Large intestine (tissue), 3 donors: ENCODE results near the gene CPNE2. TPM values are rescaled to one million over a fixed set of nuclear protein-coding genes. Genes with fewer than 3 reads are reported as not detected.

ENCODE experiments used
- DNase-seq, 2 donors: peaks; one replicate each; pipeline versions ENCODE4 v3.0.0 to v3.0.0-alpha.2; 2013
- H3K27ac ChIP-seq: one replicate; pipeline ENCODE4 v1.5.1; 2013; ENCODE audit warnings: low read length
- H3K27me3 ChIP-seq: 2 replicates; pipeline ENCODE4 v1.6.1; 2013; ENCODE audit warnings: low read length; ENCODE audit not compliant: control insufficient read depth, insufficient read depth
- H3K36me3 ChIP-seq: 2 replicates; pipeline ENCODE4 v1.6.1; 2013; ENCODE audit warnings: low read length; ENCODE audit not compliant: control insufficient read depth, insufficient read depth
- H3K4me1 ChIP-seq: one replicate; pipeline ENCODE4 v1.6.1; 2013; ENCODE audit warnings: low read length; ENCODE audit not compliant: control insufficient read depth, insufficient read depth
- H3K4me3 ChIP-seq: one replicate; pipeline ENCODE4 v1.5.1; 2013; ENCODE audit warnings: low read length
- H3K9me3 ChIP-seq: one replicate; pipeline ENCODE4 v1.6.1; 2013; ENCODE audit warnings: mild to moderate bottlenecking, low read depth, low read length, moderate library complexity; ENCODE audit not compliant: control insufficient read depth
- WGBS: methylation state at CpG from one replicate; pipeline ENCODE4 v1.1.5; 2013; ENCODE audit warnings: low lambda C conversion rate; ENCODE audit not compliant: insufficient coverage; 5-methylcytosine and 5-hydroxymethylcytosine counted together
- polyA plus RNA-seq: library from polyadenylated mRNA; unstranded; fragments of 120-200 nt; gene quantifications from one replicate; pipeline ENCODE4 v1.2.1, GENCODE V29; 2013

The CPNE2 gene
- polyA plus RNA-seq, 1 donor: 22.6 TPM

DNA sequence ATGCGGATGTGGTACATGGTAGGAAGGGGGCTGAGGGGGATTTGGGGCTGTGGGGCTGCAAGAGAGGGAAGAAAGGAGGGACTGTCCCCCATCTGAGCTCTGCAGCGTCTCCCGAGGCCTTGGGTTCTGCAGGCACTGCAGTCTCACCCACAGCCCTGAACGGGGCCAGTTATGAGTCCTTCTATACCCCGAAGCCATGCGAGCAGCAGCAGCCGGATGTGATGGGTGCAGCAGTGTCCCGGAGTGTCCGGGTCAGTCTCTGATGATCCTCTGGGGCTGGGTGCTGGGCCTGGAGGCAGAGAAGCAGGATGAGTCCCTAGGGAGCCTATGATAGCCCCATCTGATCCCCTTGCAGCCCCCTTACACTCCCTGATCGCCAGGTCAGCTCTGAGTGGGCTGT, 41.5 kb downstream of the CPNE2 start:
- Histone ChIP-seq H3K36me3 (peaks cover 2% of the 10 kb centered on the region), H3K27me3 (no peaks in the 10 kb centered on the region), H3K9me3 (no peaks in the 10 kb centered on the region), H3K4me1 (peaks cover 34% of the 10 kb centered on the region), H3K4me3 (no peak overlapping the region), H3K27ac (no peak overlapping the region)
- WGBS: no CpG with 5 or more reads among the region's 10 CpGs
- DNase-seq: no peak

DNA sequence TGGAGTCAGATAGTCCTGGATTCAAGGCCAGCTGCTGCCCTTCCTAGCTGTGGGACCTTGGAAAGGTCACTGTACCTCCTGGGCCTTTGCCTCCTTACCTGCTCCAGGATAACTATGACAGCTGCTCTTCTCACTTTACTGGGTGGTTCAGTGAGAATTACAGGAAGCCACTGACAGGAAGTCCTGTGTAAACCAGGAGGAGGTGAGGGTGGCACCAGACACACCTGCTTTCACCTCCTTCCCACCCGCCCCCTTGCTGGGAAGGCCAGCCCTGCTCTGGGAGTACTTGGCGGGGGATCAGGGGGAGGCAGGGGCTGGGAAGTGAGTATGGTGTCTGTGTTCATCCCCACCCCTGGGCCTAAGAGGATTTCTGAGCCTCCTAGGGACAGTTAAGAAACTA, 42.6 kb downstream of the CPNE2 start:
- WGBS: no CpG with 5 or more reads among the region's 2 CpGs
- H3K27me3 ChIP-seq: no peaks in the 10 kb centered on the region
- DNase-seq: peak in 1 of 2 donors; percentile 70
- peaks cover 34% of the 10 kb centered on the region for H3K4me1 ChIP-seq
- peaks cover 2% of the 10 kb centered on the region for H3K36me3 ChIP-seq
- H3K4me3 ChIP-seq: no peak overlapping the region
- peak overlapping the region; percentile 47 for H3K27ac ChIP-seq
- no peaks in the 10 kb centered on the region for H3K9me3 ChIP-seq

DNA sequence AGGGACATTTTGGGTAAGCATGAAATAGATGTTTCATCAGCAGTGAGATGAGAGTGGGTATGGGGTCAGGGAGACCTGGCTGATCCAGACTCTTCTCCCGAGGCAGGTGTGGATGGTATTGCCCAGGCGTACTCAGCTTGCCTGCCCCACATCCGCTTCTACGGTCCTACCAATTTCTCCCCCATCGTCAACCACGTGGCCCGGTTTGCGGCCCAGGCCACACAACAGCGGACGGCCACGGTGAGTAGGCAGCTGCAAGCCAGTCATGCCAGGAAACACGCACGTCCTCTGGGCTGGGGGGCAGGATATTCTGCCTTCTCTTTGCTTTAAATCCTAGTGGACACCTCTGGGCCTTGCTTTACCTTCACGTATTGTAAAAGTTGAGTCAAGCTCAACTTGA, 44.7 kb downstream of the CPNE2 start:
- peaks cover 2% of the 10 kb centered on the region for H3K36me3 ChIP-seq
- no peaks in the 10 kb centered on the region for H3K27me3 ChIP-seq
- no peak for DNase-seq
- H3K27ac ChIP-seq: no peak overlapping the region
- peaks cover 27% of the 10 kb centered on the region for H3K4me1 ChIP-seq
- WGBS: no CpG with 5 or more reads among the region's 14 CpGs
- H3K4me3 ChIP-seq: no peak overlapping the region
- no peaks in the 10 kb centered on the region for H3K9me3 ChIP-seq

DNA sequence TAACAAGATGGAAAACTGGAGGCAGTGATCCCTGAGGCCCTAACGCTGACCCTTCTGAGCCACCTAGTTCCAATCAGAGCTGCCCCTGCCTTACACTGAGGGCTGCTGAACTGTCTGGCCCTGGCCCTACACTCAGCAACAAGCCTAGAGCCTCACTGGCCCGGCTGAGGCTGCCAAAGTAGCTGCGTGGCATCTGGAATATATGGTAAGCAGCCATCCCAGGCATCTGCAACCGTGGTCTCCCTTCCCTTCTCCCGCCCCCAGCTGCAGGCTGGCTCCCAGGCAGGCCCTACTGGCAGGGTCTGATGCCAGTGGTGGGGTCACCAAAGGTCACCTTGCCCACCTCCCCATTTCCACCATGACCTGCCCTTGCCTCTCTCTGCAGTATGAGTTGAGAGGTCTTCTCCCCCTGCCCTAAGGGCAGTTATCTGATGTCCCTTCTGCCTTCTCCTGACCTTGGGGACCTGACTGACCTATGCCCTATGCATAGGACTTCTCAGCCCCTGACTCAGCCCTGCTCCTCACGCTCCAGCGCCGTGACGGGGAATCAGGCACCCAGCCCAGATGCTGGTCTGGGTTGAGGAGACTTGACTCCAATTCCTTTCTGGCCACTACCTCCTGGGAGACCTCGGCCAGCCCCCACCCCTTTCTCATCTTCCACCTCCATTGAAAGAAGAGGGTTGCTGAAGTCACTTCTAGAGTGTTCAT, 45.3 kb downstream of the CPNE2 start:
- no peak overlapping the region for H3K27ac ChIP-seq
- no peaks in the 10 kb centered on the region for H3K27me3 ChIP-seq
- H3K36me3 ChIP-seq: peaks cover 2% of the 10 kb centered on the region
- DNase-seq: no peak
- H3K4me1 ChIP-seq: peaks cover 22% of the 10 kb centered on the region
- no CpG with 5 or more reads among the region's 10 CpGs for WGBS
- no peak overlapping the region for H3K4me3 ChIP-seq
- no peaks in the 10 kb centered on the region for H3K9me3 ChIP-seq

DNA sequence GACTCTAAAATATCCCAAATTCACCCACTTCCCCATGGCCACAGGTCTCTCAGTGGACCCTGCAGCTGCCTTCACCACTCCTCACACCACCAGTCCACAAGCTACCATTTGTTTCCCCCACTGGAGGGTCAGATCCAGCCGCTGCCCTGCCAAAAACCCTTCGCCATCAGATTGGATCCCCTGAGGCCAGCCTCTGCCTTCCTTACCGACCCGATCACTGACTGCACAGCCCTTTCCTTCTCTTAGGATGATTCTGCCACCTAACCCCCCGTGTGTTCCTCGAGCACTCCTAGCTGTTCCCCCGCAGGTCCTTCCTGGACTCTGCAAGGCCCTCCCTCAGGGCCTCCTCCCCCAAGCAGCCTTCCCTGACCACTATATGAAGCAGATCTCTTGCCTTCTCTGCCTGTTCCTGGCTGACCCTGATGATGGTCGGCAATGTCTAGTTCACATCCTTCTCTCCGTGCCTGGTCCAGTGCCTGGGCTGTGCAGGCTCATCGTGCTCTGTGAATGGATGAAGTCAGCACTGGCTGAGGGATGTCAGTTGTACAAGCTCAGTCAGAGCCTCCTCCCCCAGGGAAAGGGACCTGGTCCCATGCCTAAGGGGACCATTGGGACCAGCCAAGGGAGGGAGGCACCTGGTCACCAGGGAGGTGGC, 46.0 kb downstream of the CPNE2 start:
- peaks cover 15% of the 10 kb centered on the region for H3K4me1 ChIP-seq
- no peak for DNase-seq
- H3K27ac ChIP-seq: no peak overlapping the region
- H3K9me3 ChIP-seq: no peaks in the 10 kb centered on the region
- no CpG with 5 or more reads among the region's 10 CpGs for WGBS
- no peak overlapping the region for H3K4me3 ChIP-seq
- peaks cover 2% of the 10 kb centered on the region for H3K36me3 ChIP-seq
- H3K27me3 ChIP-seq: no peaks in the 10 kb centered on the region

DNA sequence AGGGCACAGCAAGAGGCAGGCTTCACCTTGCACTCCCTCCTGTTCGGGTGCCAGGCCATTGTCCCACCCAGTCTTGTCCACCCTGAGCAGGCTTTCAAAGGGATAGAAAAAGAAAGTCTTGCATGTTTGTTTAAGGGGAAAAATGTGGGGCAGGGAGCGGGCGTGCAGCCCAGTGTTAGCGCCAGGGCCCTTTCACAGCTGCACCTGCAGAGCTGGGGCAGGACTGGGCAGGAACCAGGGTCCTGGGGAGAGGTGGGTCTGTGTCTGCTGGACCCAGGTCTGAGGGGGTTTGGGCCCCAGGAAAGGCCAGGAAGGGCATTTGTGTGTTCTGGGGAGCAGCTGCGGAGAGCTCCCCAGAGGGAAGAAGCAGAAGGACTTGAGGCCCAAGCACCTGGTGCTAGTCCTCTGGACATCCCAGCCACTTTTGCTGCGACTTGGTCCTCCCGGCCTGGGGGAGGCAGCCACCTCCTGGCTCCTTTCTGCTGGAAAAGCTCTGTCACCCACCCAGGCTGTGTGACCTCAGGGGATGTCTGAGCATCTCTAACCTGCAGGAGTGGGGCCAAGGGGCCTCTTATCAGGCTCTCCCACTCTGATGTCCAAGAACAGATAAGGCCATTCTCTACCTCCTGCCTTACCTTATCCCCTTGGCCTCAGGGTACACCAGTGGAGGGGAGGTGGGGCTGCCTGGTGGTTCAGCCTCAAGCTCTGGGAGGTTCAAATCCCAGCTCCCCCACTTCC, 48.7 kb downstream of the CPNE2 start:
- no peak overlapping the region for H3K4me3 ChIP-seq
- H3K27ac ChIP-seq: no peak overlapping the region
- no CpG with 5 or more reads among the region's 7 CpGs for WGBS
- H3K27me3 ChIP-seq: no peaks in the 10 kb centered on the region
- H3K36me3 ChIP-seq: peaks cover 4% of the 10 kb centered on the region
- H3K9me3 ChIP-seq: no peaks in the 10 kb centered on the region
- H3K4me1 ChIP-seq: peaks cover 14% of the 10 kb centered on the region
- no peak for DNase-seq

DNA sequence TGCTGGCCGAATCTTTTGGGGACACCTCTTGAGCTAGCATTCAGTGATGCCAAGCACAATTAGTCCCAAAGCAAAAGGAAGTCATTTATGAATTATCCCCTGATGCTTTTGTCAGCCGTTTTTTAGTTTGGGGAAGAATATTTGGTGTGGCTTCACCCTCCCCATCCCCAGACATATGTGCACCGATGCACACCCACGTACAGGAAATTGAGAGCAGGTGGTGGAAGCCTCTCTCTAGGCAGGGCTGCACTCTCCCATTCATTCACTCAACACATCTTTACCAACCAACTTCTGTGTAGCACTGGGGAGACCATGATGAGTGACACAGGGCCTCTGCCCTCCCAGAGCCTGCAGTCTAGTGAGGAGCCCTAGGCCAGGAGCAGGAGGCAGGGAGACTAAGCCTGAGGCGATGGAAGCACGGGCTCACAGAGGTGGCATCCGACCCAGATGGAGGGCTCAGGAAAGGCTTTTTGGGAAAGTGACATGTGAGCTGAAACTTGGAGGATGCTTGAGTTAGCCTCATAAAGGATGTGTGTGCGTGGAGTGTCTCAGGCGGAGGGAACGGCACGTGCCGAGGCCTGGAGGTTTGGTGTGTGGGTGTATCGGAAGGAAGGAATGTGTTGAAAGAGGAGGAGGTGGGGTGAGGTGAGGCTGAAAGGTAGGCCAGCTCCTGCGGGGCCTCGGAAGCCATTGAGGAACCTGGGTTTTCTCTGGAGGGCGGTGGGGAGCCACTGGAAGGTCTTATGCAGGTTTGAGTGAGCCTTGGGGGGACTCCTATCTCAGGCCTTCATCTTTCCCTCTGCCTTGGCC, 49.6 kb downstream of the CPNE2 start:
- Histone ChIP-seq H3K9me3 (no peaks in the 10 kb centered on the region), H3K27ac (no peak overlapping the region), H3K4me3 (no peak overlapping the region), H3K4me1 (peaks cover 14% of the 10 kb centered on the region), H3K36me3 (peaks cover 4% of the 10 kb centered on the region), H3K27me3 (no peaks in the 10 kb centered on the region)
- DNase-seq: no peak
- no CpG with 5 or more reads among the region's 16 CpGs for WGBS

DNA sequence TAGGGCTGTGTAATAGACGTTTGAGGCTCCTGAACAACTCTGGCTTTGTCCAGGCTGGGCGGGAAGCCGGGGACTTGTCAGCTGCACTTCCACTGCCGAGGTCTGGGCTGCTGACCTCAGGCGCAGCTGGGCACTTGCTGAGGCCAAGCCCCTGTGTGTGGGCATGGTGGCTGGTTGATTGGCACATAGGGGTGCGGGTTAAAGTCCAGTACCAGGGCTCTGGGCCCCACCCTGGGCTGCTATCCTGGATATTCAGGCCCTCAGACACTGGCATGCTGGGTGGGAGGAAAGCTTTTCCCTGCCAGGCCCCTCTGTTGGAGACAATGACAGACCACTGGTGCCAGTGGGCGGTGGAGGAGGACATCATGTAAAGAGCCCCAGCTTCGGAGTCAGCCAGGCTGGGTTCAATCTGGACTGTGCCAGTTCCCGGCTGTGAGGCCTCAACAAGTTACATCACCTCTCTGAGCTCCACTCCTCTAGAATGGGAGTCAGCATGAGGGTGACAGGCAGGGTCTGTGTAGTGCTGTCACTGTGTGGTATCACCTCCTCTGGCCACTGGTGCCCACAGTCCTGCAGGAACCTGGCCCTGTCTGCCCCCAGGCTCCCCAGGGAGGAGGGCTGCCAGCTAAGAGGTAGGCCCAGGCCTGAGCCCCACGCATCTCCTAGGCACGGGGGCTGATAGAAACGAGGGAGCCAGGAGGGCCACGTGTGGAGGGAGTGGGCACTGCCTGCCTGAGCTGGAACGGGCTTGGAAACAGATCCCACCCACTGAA, 51.0 kb downstream of the CPNE2 start:
- no peak overlapping the region for H3K4me3 ChIP-seq
- H3K27me3 ChIP-seq: no peaks in the 10 kb centered on the region
- peaks cover 4% of the 10 kb centered on the region for H3K36me3 ChIP-seq
- no peak overlapping the region for H3K27ac ChIP-seq
- H3K4me1 ChIP-seq: peaks cover 14% of the 10 kb centered on the region
- no CpG with 5 or more reads among the region's 14 CpGs for WGBS
- no peaks in the 10 kb centered on the region for H3K9me3 ChIP-seq
- no peak for DNase-seq

DNA sequence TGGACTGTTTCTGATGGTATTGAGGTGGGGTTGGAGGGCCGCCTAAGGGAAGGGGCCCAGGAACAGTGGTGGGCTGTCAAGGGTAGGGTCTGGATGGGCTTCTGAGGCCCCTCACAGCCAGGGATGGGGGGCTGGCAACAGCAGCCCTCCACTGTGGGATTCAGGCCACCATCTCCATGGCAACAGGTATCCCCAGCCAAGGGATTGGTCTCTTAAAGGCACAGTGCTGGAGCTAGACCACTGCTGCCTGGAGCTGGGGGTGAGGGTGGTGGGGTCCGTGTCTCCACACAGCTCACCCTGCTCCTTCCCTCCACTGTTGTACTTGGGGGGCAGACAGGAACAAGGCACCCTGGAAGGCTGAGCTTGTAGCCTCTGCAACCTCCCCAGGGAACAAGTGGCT, 51.6 kb downstream of the CPNE2 start:
- DNase-seq: no peak
- peaks cover 14% of the 10 kb centered on the region for H3K4me1 ChIP-seq
- H3K36me3 ChIP-seq: peaks cover 5% of the 10 kb centered on the region
- H3K27me3 ChIP-seq: no peaks in the 10 kb centered on the region
- no peak overlapping the region for H3K27ac ChIP-seq
- H3K9me3 ChIP-seq: no peaks in the 10 kb centered on the region
- H3K4me3 ChIP-seq: no peak overlapping the region
- no CpG with 5 or more reads among the region's 2 CpGs for WGBS
